Body of pancreas (tissue), 4 donors: ENCODE data around the gene GPER1. TPM values are rescaled to one million over a fixed set of nuclear protein-coding genes. Genes with fewer than 3 reads are reported as not detected.
A peak's percentile ranks its signal among the peaks of the same experiment; 100 is the strongest.

ENCODE experiments used
- ATAC-seq: fragments of 150-250 bp; one replicate; pipeline ENCODE4 v1.9.1; 2016
- DNase-seq, 4 donors: peaks; one replicate each; pipeline ENCODE4 v3.0.0-alpha.2; 2019
- H3K27ac ChIP-seq, 4 donors: fragments of 200-600 bp; sonication (generic); 1 replicate in 3 of 4; 2 replicates in 1 of 4; pipeline versions ENCODE4 v1.5.1 to v1.6.1; 2016 to 2019; ENCODE audit warnings: mild to moderate bottlenecking in 1 of 4, mixed read lengths in 1 of 4, moderate library complexity in 1 of 4
- H3K27me3 ChIP-seq, 2 donors: fragments of 200-600 bp; sonication (generic); one replicate each; pipeline ENCODE4 v1.6.0; 2016; ENCODE audit warnings: mild to moderate bottlenecking in 1 of 2
- H3K36me3 ChIP-seq, 2 donors: fragments of 200-600 bp; sonication (generic); replicated peaks in 1 of 2; 2 replicates each; pipeline ENCODE4 v1.5.1; 2016; ENCODE audit warnings: low read depth in 2 of 2; ENCODE audit not compliant: insufficient read depth in 1 of 2
- H3K4me1 ChIP-seq: fragments of 200-600 bp; sonication (generic); one replicate; pipeline ENCODE4 v1.6.0; 2016
- H3K4me3 ChIP-seq, 2 donors: fragments of 200-600 bp; sonication (generic); 1 replicate in 1 of 2; 2 replicates in 1 of 2; pipeline ENCODE4 v1.5.1; 2016 to 2019
- H3K9me3 ChIP-seq, 3 donors: fragments of 200-600 bp; sonication (generic); 1 replicate in 2 of 3; 2 replicates in 1 of 3; pipeline ENCODE4 v1.5.1; 2016
- POLR2A ChIP-seq, 3 donors: fragments of 450-650 bp; IDR thresholded peaks; one replicate each; pipeline ENCODE4 v1.6.1; 2016; ENCODE audit warnings: antibody characterized with exemption in 3 of 3, mild to moderate bottlenecking in 2 of 3
- WGBS, 2 donors: methylation state at CpG; one replicate each; pipeline ENCODE4 v1.1.5; 2017; 5-methylcytosine and 5-hydroxymethylcytosine counted together
- intact Hi-C: fragments of 100-400 bp; cut with DNase I; formaldehyde crosslinking; loops from one replicate; pipeline ENCODE4 v1.15.1; 2023
- total RNA-seq, 2 donors: library from RNA; depleted of rRNA; stranded (reverse); fragments of >200 nt; gene quantifications; one replicate each; pipeline ENCODE4 v1.1.0, GENCODE V29; 2016
- TF ChIP-seq, protein P1 (sequence below), 7 experiments: fragments of 450-650 bp in 4 of 7; fragments of 200-600 bp in 3 of 7; sonication (generic) in 3 of 7; IDR thresholded peaks; one replicate each; pipeline ENCODE4 v1.5.1; 2016 to 2019; ENCODE audit warnings: antibody characterized with exemption in 7 of 7

Gene GPER1
- total RNA-seq, 2 donors from 2014 or later: 1.0 TPM; not detected in 1

DNA sequence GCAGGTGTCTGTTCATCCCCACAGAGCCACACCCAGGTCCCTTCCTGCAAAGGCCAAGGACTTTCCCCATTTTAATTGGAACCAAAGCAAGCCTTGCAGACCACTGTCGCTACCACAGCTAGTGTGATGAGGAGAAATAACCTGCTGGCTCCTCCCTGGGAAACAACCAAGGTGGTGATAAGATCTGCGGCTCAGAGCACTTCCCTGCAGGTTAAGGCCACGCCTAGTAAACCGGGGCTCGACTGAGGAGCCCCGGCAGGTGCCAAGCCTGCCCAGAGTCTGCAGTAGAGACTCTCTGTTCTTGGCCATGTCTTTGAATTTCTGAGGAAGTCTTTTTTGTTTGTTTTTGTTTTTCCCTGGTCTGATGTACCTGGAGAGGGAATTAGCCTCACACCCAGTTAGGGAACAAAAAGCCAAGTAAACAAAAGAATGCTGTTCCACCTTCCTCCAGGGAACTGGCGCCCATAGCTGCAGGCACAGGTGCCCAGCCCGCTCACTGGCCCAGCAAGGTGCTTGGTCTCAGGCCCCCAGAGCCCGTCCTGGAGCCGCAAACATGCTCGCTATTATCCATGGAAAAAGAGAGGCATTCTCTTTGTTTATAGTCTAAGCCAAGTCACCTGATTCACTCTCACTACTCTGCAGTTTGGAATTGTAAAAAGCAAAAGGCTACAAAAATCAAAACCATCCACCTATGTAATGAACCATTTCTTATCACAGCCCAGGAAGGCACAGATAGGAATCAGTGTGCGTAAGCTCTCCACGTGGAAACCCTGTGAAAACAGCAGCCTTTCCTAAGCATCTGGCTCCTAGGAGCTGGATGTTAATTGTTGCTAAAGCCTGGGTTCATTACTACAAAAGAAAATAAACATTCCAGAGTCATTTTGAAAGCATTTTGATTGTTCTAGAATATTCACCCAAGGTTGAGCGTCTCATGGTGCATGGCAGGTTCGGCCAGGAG, 40.9 kb upstream of the GPER1 start:
- WGBS, 2 donors: 33 to 39% methylated on average over 15 of the region's 15 CpGs
- intact Hi-C loops: no loop called here

DNA sequence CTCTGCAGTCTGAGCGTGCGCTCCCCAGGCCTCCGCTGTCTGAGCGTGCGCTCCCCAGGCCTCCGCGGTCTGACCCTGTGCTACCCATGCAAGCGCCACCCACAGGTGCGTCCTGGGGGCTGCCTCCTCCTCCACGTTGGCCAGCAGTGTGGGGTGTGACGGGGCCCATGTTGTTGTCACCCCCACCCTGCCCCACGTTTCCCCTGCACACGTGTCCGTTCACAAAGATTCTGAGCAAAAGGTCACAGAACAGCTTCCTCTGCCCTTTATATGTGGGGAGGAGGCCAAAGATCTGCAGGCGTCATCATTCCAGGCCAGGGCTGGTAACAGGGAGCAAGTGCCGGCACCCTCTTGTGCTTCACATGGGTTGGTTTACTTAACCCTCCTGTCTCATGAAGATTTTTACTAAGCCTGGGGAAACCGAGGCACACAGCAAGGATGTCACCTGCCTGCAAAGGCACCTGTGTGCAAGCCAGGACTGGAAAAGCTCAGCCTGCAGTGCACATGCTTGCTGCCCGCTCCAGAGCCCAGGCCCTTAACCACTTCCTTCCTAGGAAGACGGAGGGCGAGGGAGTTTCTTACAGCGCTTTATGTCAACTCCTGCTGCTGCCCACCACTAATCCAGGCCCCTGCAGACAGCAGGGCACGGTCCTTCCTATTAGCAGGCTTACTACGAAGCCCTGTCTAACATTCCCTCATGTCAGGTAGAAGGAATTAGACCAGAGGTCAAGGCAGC, 38.7 kb upstream of the GPER1 start:
- Histone ChIP-seq H3K36me3 (no peaks in the 10 kb centered on the region), H3K27ac (peak overlapping the region in 1 of 4 donors; percentile 13), H3K4me1 (peaks cover 33% of the 10 kb centered on the region), H3K27me3 (no peaks in the 10 kb centered on the region), H3K4me3 (no peak overlapping the region), H3K9me3 (no peaks in the 10 kb centered on the region)
- TF ChIP-seq, protein P1, sequence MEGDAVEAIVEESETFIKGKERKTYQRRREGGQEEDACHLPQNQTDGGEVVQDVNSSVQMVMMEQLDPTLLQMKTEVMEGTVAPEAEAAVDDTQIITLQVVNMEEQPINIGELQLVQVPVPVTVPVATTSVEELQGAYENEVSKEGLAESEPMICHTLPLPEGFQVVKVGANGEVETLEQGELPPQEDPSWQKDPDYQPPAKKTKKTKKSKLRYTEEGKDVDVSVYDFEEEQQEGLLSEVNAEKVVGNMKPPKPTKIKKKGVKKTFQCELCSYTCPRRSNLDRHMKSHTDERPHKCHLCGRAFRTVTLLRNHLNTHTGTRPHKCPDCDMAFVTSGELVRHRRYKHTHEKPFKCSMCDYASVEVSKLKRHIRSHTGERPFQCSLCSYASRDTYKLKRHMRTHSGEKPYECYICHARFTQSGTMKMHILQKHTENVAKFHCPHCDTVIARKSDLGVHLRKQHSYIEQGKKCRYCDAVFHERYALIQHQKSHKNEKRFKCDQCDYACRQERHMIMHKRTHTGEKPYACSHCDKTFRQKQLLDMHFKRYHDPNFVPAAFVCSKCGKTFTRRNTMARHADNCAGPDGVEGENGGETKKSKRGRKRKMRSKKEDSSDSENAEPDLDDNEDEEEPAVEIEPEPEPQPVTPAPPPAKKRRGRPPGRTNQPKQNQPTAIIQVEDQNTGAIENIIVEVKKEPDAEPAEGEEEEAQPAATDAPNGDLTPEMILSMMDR (IDR thresholded peaks at IDR 0.05): no peak
- TF ChIP-seq POLR2A (IDR thresholded peaks at IDR 0.05): no peak
- 77 to 79% methylated on average over 9 to 20 of the region's 23 CpGs for WGBS, 2 donors
- DNase-seq (no peak), ATAC-seq (no peak)
- intact Hi-C loops: no loop called here

More for the DNA sequence above, 40.9 kb upstream of the GPER1 start:
- Histone ChIP-seq H3K27me3 (no peaks in the 10 kb centered on the region), H3K27ac (peak overlapping the region; percentile 14 to 58 (median 21)), H3K4me1 (peaks cover 53% of the 10 kb centered on the region), H3K4me3 (no peak overlapping the region), H3K36me3 (no peaks in the 10 kb centered on the region), H3K9me3 (no peaks in the 10 kb centered on the region)
- TF ChIP-seq, protein P1 (IDR thresholded peaks at IDR 0.05): no peak
- no peak for TF ChIP-seq POLR2A (IDR thresholded peaks at IDR 0.05)
- peak; percentile 52 to 79 (median 68) for DNase-seq
- ATAC-seq: no peak

DNA sequence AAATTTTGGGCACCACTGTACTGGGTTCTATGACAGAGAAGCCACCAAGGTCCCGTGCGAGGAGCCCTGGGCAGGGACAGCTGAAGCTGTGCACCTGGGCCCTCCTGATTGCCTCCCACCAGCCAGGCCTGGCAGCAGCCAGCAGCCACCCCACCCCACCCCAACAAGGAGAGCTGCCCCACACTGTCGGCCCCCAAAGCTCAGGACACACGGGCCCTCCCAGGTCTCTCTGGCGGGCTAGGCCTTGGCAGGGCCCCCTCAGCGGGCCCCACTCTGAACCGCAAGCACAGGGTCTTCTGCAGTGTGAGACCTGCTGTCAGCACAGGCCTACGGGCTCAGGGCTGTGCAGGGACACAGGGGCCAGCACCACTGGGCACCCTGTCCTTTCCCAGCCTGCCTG, 38.1 kb upstream of the GPER1 start:
- ATAC-seq (no peak), DNase-seq (no peak)
- H3K27me3 ChIP-seq: no peaks in the 10 kb centered on the region
- H3K4me1 ChIP-seq: peaks cover 31% of the 10 kb centered on the region
- H3K9me3 ChIP-seq: no peaks in the 10 kb centered on the region
- H3K4me3 ChIP-seq: no peak overlapping the region
- H3K36me3 ChIP-seq: no peaks in the 10 kb centered on the region
- WGBS, 2 donors: 85 to 92% methylated on average over 2 to 8 of the region's 8 CpGs
- TF ChIP-seq, protein P1 (IDR thresholded peaks at IDR 0.05): no peak
- no peak for TF ChIP-seq POLR2A (IDR thresholded peaks at IDR 0.05)
- intact Hi-C loops: no loop called here
- no peak overlapping the region for H3K27ac ChIP-seq

DNA sequence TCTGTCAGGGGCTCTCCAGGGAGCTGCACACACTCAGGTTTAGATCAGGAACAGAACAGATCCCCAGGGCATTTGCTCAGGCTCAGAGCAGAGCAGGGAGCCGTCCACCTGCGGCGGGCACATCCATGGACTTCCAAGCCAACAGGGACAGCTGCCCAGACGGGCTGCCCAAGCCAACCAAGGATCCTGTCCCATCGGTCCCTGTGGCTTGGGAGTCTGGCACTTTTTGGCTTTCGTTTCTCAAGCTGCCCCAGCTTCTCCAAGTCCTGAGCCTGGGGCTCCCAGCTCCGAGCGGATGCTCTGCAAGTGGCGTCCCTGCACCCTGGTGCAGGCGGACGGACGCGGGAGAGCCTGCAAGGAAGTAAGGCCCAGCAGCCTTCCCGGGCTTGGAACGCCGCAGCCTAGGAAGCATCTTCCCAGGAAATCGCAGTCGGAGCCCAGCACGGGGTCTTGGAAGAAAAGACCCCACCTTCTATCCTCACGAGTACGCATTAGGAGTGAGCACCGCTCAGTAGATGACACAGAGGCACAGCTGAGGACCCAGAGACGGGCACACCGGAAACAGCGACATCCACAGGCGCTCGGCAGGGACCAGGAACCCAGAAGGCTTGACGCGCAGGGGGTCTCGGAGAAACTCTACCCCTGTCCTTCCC, 37.5 kb upstream of the GPER1 start:
- H3K27ac ChIP-seq: no peak overlapping the region

More for the DNA sequence above, 37.5 kb upstream of the GPER1 start:
- TF ChIP-seq, protein P1 (IDR thresholded peaks at IDR 0.05): no peak
- TF ChIP-seq POLR2A (IDR thresholded peaks at IDR 0.05): no peak
- intact Hi-C loops: no loop called here
- WGBS, 2 donors: 86 to 92% methylated on average over 21 to 29 of the region's 30 CpGs
- Histone ChIP-seq H3K4me1 (peaks cover 25% of the 10 kb centered on the region), H3K9me3 (no peaks in the 10 kb centered on the region), H3K27me3 (no peaks in the 10 kb centered on the region), H3K4me3 (no peak overlapping the region), H3K36me3 (no peaks in the 10 kb centered on the region)
- ATAC-seq: no peak
- DNase-seq: no peak
